ENCODE data around the gene KLHL28. TPM values are rescaled to one million over a fixed set of nuclear protein-coding genes. Genes with fewer than 3 reads are reported as not detected.

Gene KLHL28
- total RNA-seq, 4 donors from 2014 or later, result 10.6 to 12.1 (median 11.0) TPM

- no peak for TF ChIP-seq POLR2A (IDR thresholded peaks at IDR 0.05)
- TF ChIP-seq CTCF (IDR thresholded peaks at IDR 0.05), result no peak
- H3K4me3 ChIP-seq (ENCODE audit: low read depth, poor library complexity, severe bottlenecking), result no peak overlapping the region
- intact Hi-C loops (cut with DNase I; ENCODE audit: low total_unique reads), result no loop called here
- WGBS, 2 donors, result 76 to 77% methylated on average over 2 of the region's 2 CpGs
- DNase-seq (ENCODE audit: low spot score in 2 of 2), result no peak
These were observed 17.5 kb upstream of the KLHL28 start for GRCh38 chr14:44979273-44979672.

GRCh38 chr14:44971459-44971858 is 9.7 kb upstream of the KLHL28 start:
- 96 to 98% methylated on average over 4 of the region's 4 CpGs for WGBS, 2 donors
- TF ChIP-seq POLR2A (IDR thresholded peaks at IDR 0.05) (no peak), CTCF (IDR thresholded peaks at IDR 0.05) (no peak)
- intact Hi-C loops (cut with DNase I; ENCODE audit: low total_unique reads), result no loop called here
- no peak for DNase-seq (ENCODE audit: low spot score in 2 of 2)
- no peak overlapping the region for H3K4me3 ChIP-seq (ENCODE audit: low read depth, poor library complexity, severe bottlenecking)

- TF ChIP-seq POLR2A (IDR thresholded peaks at IDR 0.05), result no peak
- no peak for TF ChIP-seq CTCF (IDR thresholded peaks at IDR 0.05)
- H3K4me3 ChIP-seq (ENCODE audit: low read depth, poor library complexity, severe bottlenecking), result no peak overlapping the region
- DNase-seq (ENCODE audit: low spot score in 2 of 2), result no peak
- intact Hi-C loops (cut with DNase I; ENCODE audit: low total_unique reads), result no loop called here
These were observed 9.2 kb upstream of the KLHL28 start for GRCh38 chr14:44970907-44971306.

GRCh38 chr14:44968714-44969113 is 7.0 kb upstream of the KLHL28 start:
- no peak overlapping the region for H3K4me3 ChIP-seq (ENCODE audit: low read depth, poor library complexity, severe bottlenecking)
- TF ChIP-seq CTCF (IDR thresholded peaks at IDR 0.05) (no peak), POLR2A (IDR thresholded peaks at IDR 0.05) (no peak)
- DNase-seq (ENCODE audit: low spot score in 2 of 2), result no peak
- intact Hi-C loops (cut with DNase I; ENCODE audit: low total_unique reads), result no loop called here

GRCh38 chr14:44966601-44967336 is 5.0 kb upstream of the KLHL28 start:
- no peak for TF ChIP-seq POLR2A (IDR thresholded peaks at IDR 0.05)
- TF ChIP-seq CTCF (IDR thresholded peaks at IDR 0.05), result no peak
- 78 to 81% methylated on average over 4 of the region's 4 CpGs for WGBS, 2 donors
- no peak for DNase-seq (ENCODE audit: low spot score in 2 of 2)
- no peak overlapping the region for H3K4me3 ChIP-seq (ENCODE audit: low read depth, poor library complexity, severe bottlenecking)
- intact Hi-C loops (cut with DNase I; ENCODE audit: low total_unique reads), result no loop called here

Measured in lower leg skin (tissue), 4 donors.